Measurements from ENCODE around the gene ABHD6.
"Not testable (repeated sequence)": the region's sequence is repeated elsewhere in the genome, so short reads cannot be mapped to it uniquely, and the experiment has no call there.

Gene ABHD6

GRCh38 chr3:58288011-58288728 lies 50.6 kb downstream of the ABHD6 start:
- Histone ChIP-seq H3K27me3 (ENCODE audit: low read depth, low read length) (no peaks in the 10 kb centered on the region), H3K4me2 (ENCODE audit: low read length) (no peak overlapping the region), H3K27ac (ENCODE audit: low read length) (no peak overlapping the region), H3K36me3 (replicated peaks; ENCODE audit: low read depth, low read length) (peaks cover 33% of the 10 kb centered on the region), H3K9me3 (ENCODE audit: insufficient read depth, low read length) (no peaks in the 10 kb centered on the region), H3K9ac (ENCODE audit: low read length) (no peak overlapping the region), H2AFZ (ENCODE audit: low read depth, low read length) (no peak overlapping the region), H3K4me1 (ENCODE audit: low read length) (no peaks in the 10 kb centered on the region), H3K4me3 (ENCODE audit: low read length) (no peak overlapping the region), H3K79me2 (ENCODE audit: low read length) (no peaks in the 10 kb centered on the region), H4K20me1 (ENCODE audit: insufficient read depth, low read length) (no peaks in the 10 kb centered on the region)
- TF ChIP-seq CTCF (IDR thresholded peaks at IDR 0.05; ENCODE audit: low read depth, low read length) (no peak), EZH2phosphoT487 (IDR thresholded peaks at IDR 0.05; ENCODE audit: low read depth) (no peak)

GRCh38 chr3:58288964-58289613 lies 51.5 kb downstream of the ABHD6 start:
- not testable (repeated sequence) for H3K4me1 ChIP-seq (ENCODE audit: low read length); H3K4me2 ChIP-seq (ENCODE audit: low read length); H3K9me3 ChIP-seq (ENCODE audit: insufficient read depth, low read length); H4K20me1 ChIP-seq (ENCODE audit: insufficient read depth, low read length); H2AFZ ChIP-seq (ENCODE audit: low read depth, low read length); H3K4me3 ChIP-seq (ENCODE audit: low read length); H3K27ac ChIP-seq (ENCODE audit: low read length); H3K27me3 ChIP-seq (ENCODE audit: low read depth, low read length); H3K9ac ChIP-seq (ENCODE audit: low read length); H3K79me2 ChIP-seq (ENCODE audit: low read length)
- peaks cover 38% of the 10 kb centered on the region for H3K36me3 ChIP-seq (replicated peaks; ENCODE audit: low read depth, low read length)

GRCh38 chr3:58290446-58290845 lies 52.9 kb downstream of the ABHD6 start:
- not testable (repeated sequence) for H3K4me2 ChIP-seq (ENCODE audit: low read length)
- peaks cover 39% of the 10 kb centered on the region for H3K36me3 ChIP-seq (replicated peaks; ENCODE audit: low read depth, low read length)

GRCh38 chr3:58291671-58292338 lies 54.2 kb downstream of the ABHD6 start:
- Histone ChIP-seq H3K9ac (ENCODE audit: low read length) (no peak overlapping the region), H2AFZ (ENCODE audit: low read depth, low read length) (no peak overlapping the region), H3K27me3 (ENCODE audit: low read depth, low read length) (no peaks in the 10 kb centered on the region), H3K9me3 (ENCODE audit: insufficient read depth, low read length) (no peaks in the 10 kb centered on the region), H3K36me3 (replicated peaks; ENCODE audit: low read depth, low read length) (peaks cover 39% of the 10 kb centered on the region), H3K4me2 (ENCODE audit: low read length) (no peak overlapping the region), H3K4me1 (ENCODE audit: low read length) (no peaks in the 10 kb centered on the region), H3K4me3 (ENCODE audit: low read length) (no peak overlapping the region), H3K79me2 (ENCODE audit: low read length) (no peaks in the 10 kb centered on the region), H4K20me1 (ENCODE audit: insufficient read depth, low read length) (no peaks in the 10 kb centered on the region), H3K27ac (ENCODE audit: low read length) (no peak overlapping the region)
- TF ChIP-seq CTCF (IDR thresholded peaks at IDR 0.05; ENCODE audit: low read depth, low read length) (no peak), EZH2phosphoT487 (IDR thresholded peaks at IDR 0.05; ENCODE audit: low read depth) (no peak)

More at GRCh38 chr3:58290446-58290845, 52.9 kb downstream of the ABHD6 start:
- H3K9me3 ChIP-seq (ENCODE audit: insufficient read depth, low read length); H3K27me3 ChIP-seq (ENCODE audit: low read depth, low read length); H3K4me1 ChIP-seq (ENCODE audit: low read length); H4K20me1 ChIP-seq (ENCODE audit: insufficient read depth, low read length); H3K79me2 ChIP-seq (ENCODE audit: low read length); H2AFZ ChIP-seq (ENCODE audit: low read depth, low read length); H3K9ac ChIP-seq (ENCODE audit: low read length); H3K4me3 ChIP-seq (ENCODE audit: low read length); H3K27ac ChIP-seq (ENCODE audit: low read length): not testable (repeated sequence)

GRCh38 chr3:58292866-58293265 lies 55.3 kb downstream of the ABHD6 start:
- Histone ChIP-seq H3K9ac (ENCODE audit: low read length) (no peak overlapping the region), H4K20me1 (ENCODE audit: insufficient read depth, low read length) (no peaks in the 10 kb centered on the region), H3K9me3 (ENCODE audit: insufficient read depth, low read length) (no peaks in the 10 kb centered on the region), H3K4me3 (ENCODE audit: low read length) (no peak overlapping the region), H3K79me2 (ENCODE audit: low read length) (no peaks in the 10 kb centered on the region), H3K27me3 (ENCODE audit: low read depth, low read length) (no peaks in the 10 kb centered on the region), H3K4me1 (ENCODE audit: low read length) (no peaks in the 10 kb centered on the region), H3K4me2 (ENCODE audit: low read length) (no peak overlapping the region), H3K36me3 (replicated peaks; ENCODE audit: low read depth, low read length) (peaks cover 33% of the 10 kb centered on the region), H3K27ac (ENCODE audit: low read length) (no peak overlapping the region), H2AFZ (ENCODE audit: low read depth, low read length) (no peak overlapping the region)
- TF ChIP-seq CTCF (IDR thresholded peaks at IDR 0.05; ENCODE audit: low read depth, low read length) (no peak), EZH2phosphoT487 (IDR thresholded peaks at IDR 0.05; ENCODE audit: low read depth) (no peak)
